Measurements from ENCODE around the gene OPN4.

GRCh38 chr10:86671985-86672710 lies 17.8 kb downstream of the OPN4 start:
- TF ChIP-seq CTCF (IDR thresholded peaks at IDR 0.05; ENCODE audit: insufficient read depth, low read depth, low read length) (no peak), EZH2 (IDR thresholded peaks at IDR 0.05; ENCODE audit: insufficient read depth, low read length) (no peak)

Data from astrocyte (in vitro differentiated cells and primary cell).